NCI-H345 treated with DMSO at 0.1 percent for 48 hours (cell line): ENCODE results near the gene FZD7.

Experiments used
- DNase-seq: peaks from one replicate; lab custom pipeline; 2025; ENCODE audit not compliant: unreplicated experiment; lab: John Stamatoyannopoulos, UW

FZD7 gene

DNA sequence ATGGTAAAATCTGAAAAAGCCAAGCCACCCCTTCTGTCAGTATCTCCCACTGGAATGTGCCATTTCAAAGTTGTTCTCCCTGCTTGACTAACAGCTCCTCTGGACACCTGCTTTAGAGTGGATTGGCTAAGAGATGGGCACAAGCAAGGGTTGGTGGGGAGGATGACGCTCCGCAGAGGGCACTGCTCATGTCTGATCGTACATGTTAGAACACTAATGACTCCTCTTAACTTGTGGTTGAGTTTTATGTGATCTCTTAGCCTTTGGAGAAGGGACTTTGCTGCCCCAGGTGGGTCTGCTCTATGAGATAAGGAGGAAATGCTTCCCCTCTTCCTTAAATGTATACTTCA lies 31.2 kb downstream of the FZD7 start:
- no peak for DNase-seq

- DNase-seq: no peak
These were observed 32.2 kb downstream of the FZD7 start for GRCh38 chr2:202065876-202066275.

DNA sequence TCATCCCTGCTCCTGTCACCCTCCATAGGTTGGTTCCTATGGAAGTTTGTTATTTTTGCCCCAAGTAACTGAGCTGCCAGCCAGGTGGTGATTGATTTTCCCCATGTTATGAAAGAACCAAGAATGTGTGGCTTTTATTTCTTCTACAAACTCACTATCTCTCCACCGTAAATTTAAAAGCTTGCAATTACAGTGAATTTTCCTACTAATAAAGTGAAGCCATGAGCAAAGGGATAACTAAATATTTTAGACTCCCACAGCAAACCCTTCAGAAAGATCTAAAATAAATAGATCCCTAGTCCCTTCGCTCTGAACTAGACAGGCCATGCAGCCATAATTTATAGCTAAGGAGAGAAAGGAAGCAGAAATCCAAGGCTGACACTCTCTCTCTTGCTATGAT lies 33.2 kb downstream of the FZD7 start:
- DNase-seq: no peak

DNA sequence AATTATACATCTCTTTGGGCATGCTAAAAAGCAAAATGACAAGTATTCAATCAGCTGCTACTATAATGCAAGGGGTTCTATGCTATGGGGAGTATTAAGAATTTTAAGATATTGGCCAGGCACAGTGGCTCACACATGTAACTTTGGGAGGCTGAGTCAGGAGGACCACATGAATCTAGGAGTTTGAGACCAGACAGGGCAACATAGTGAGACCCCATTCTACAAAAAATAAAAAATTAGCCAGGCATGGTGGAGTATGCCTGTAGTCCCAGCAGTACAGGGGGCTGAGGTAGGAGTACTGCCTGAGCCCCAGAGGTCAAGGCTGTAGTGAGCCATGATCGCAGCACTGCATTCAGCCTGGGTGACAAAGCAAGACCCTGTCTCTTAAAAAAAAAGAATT lies 33.9 kb downstream of the FZD7 start:
- DNase-seq: no peak

DNA sequence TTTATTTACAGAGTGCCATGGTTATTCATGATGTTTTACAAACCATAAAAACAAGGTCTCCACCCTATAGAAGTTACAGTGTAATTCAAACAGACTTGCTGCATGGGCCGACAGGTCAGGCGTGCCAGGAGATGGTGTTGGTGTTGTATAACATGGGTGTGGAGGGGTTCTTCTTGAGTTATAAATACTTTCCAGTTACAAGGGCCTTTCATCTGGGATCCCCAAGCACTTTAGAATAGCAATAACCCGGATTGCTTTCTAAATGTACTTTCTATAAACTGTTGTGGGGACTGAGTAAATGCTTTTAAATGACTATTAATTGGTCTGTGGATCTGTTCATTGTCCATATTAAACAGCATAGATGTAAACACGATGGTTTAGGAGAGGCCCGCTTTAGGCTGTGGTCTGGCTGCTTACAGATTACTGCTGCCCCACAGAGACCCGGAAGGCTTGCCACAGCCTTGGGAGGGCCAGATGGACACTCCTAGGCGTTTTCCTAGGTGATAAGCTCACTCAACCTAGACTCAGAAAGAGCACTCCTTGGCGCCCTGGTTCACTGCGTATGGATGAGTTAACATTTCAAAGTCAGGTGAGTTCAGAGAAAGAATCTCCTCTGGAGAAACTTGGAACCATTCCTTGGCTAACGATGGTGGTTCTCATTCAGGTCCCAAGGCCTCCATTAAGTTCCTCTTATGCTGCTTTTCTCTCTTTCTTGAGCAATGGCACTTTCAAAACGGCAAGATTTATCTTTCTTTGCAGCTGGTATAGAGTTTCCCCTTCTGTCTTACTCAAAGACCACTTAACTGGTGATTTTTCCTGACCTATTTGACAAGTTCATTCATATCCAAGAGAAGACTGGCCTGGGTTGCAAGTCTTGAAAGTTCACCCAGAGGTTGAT lies 35.8 kb downstream of the FZD7 start:
- no peak for DNase-seq

DNA sequence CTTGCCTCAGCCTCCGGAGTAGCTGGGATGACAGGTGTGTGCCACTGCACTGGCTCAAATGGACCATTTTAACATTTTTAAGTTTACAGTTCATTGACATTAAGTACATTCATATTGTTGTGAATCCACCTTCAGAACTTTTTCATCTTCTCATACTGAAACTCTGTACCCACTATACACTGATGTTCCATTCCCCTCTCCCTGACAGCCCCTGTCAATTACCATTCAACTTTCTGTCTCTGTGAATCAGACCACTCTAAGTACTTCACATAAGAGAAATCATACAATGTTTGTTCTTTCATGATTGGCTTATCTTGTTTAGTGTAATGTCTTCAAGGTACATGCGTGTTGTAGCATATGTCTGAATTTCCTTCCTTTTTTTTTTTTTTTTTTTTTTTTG lies 37.5 kb downstream of the FZD7 start:
- no peak for DNase-seq

- DNase-seq: no peak
These were observed 38.6 kb downstream of the FZD7 start for GRCh38 chr2:202072226-202072625.

DNA sequence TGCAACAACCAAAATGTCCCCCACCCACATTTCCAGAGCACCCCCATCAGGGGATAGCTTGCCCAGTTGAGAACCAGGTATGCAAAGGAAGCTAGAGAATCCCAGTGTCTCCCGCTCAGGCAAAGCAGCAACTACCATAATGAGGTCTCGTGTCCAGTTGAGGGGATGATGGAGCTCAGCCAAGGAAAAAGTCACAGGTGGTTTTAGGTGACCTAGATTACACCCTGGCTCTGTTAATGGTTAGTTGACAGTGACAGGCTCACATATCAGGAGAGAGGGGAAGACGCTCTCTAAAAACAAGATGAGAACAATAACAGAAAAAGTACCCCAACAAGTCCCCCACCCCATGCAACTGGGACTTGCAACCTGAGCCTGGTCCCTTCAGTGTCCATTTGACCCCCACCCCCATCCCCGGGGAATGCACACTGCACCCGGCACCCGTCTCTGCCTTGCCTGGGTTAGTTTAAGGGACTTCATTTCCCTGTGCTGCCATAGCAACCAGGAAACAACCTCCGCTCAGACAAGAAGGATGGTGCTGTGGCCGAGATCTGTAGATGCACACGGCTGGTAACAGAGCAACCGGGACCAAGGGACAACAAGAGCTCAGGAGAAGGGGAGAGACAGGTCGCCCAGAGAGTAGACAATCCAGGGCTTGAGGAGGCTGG lies 39.2 kb downstream of the FZD7 start, which contains the start of gene KIAA2012:
KIAA2012 (plus strand) TSS at position 519 of the 665 bp plus-strand sequence. CDS start 373 bp downstream, outside the sequence.
- no peak for DNase-seq

DNA sequence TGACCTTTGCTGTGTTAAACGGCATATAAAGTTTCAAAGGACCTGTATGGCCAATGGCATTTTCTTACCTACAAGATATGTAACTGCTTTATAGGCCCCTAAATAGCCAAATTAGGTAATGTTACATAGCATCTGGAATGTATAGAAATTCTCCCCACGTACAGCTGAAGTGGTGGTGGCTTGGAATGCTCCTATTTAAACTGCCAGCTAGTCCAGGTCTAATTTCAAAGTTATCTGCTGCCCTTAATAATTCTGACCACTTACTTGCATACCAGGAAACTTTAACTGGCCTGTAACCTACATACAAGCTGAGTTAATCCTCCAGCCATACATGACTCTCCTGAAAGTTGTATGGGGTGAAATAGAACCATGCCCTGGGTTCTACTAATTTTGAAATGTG lies 40.7 kb downstream of the FZD7 start:
- DNase-seq: no peak

DNA sequence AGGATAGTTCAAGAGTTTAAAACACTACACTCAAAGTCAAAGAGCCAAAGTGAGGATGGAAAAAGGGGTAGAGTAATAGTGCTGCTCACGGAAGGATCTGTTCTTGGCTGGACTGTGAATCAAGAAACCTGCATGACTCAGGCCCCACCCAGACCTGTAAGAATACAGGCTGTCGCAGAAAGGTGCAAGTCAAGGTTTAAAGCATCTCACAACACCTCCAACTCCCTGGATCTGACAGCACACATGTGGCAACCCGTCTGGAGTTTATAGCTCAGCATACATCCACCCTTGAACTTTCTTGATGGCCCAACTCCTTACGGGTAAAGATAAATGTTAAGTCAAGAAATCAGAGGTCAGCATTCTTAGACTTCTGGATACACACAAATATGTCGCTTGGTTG lies 45.7 kb downstream of the FZD7 start:
- DNase-seq: no peak

DNA sequence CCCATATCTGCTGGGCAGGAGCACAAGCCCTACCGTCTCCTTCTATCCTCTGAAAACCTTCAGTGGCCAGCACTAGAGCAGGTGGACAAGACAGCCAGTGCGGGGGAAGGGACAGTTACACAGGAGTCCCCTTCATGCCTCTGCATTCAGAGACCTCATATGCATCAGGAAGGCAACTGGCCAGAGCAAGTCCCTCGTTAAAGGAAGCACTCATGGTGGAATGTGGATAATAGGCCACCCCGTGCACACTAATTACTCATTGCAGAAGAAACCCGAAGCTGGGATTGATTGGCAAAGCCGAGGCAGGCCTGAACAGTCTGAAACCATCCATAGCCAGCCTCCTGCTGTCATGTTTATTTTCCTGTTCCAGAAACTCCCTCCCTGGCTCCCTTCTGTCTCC lies 50.6 kb downstream of the FZD7 start:
- DNase-seq: peak; percentile 79
